A673 (cell line): ENCODE results near the gene ST7L.

ENCODE experiments used
- CTCF ChIP-seq: fragments of 300-800, 200-600 bp; sonication (generic); conservative IDR thresholded peaks from 2 replicates; pipeline ENCODE4 v1.5.1; 2017; ENCODE audit warnings: low read depth, mild to moderate bottlenecking, antibody characterized with exemption, low read length, moderate library complexity, mixed read lengths
- EZH2 ChIP-seq: fragments of 200-600 bp; sonication (generic); IDR thresholded peaks from 2 replicates; pipeline ENCODE4 v1.6.1; 2017; ENCODE audit warnings: borderline replicate concordance, low read depth, mild to moderate bottlenecking, mixed read lengths, antibody characterized with exemption, low read length; ENCODE audit not compliant: poor library complexity, severe bottlenecking

DNA sequence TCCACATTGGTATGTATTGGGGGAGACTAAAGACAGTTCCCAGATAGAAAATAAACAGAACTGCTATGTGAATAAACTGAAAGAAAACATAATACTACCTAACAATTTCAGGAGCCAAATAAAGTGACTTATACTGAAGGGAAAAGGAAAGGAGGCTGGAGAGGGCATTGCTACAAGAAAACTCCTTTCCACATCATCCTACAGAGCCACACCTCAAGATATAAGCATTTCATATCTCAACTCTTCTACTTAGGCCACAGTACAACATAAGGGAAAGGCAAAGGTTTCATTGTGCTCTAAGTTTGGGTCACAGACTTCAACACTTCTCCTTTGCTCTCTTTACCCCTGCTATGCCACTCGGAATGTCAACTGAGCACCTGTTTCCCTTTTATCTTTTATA is 54.9 kb downstream of the ST7L start:
- no peak for TF ChIP-seq CTCF
- TF ChIP-seq EZH2 = no peak
